K562 (cell line): ENCODE data around the gene C1QTNF5. TPM values are rescaled to one million over a fixed set of nuclear protein-coding genes. Genes with fewer than 3 reads are reported as not detected.

ENCODE experiments used
- BHLHE40 ChIP-seq: IDR thresholded peaks from 2 replicates; pipeline ENCODE4 v1.6.1; 2011; ENCODE audit warnings: low read length, improper control_type of control experiment
- GTF2F1 ChIP-seq: IDR thresholded peaks from 2 replicates; pipeline ENCODE4 v1.6.1; 2011; ENCODE audit warnings: low read depth, low read length, improper control_type of control experiment
- HMG20A ChIP-seq: fragments of 450-650 bp; formaldehyde crosslinking; conservative IDR thresholded peaks from 2 replicates; pipeline ENCODE4 v1.4.0; 2020; ENCODE audit warnings: mild to moderate bottlenecking, mixed read lengths
- JUN ChIP-seq, 2 experiments: sonication (generic) in 1 of 2; formaldehyde crosslinking in 1 of 2; IDR thresholded peaks; 2 replicates each; pipeline versions ENCODE4 v1.6.1 to v1.8.0; 2012 to 2022; ENCODE audit warnings: borderline replicate concordance in 2 of 2, mild to moderate bottlenecking in 2 of 2, improper control_type of control experiment in 1 of 2, low read depth in 1 of 2, low read length in 1 of 2, missing genetic modification reagents in 1 of 2
- NFYB ChIP-seq: IDR thresholded peaks from 2 replicates; pipeline ENCODE4 v1.6.1; 2011; ENCODE audit warnings: mild to moderate bottlenecking, moderate library complexity; ENCODE audit not compliant: insufficient read length; ENCODE audit errors: extremely low read depth
- NONO ChIP-seq, 2 experiments: fragments of 200-400 bp in 1 of 2; fragments of 450-650 bp in 1 of 2; formaldehyde crosslinking in 1 of 2; IDR thresholded peaks; 2 replicates each; pipeline ENCODE4 v1.6.1; 2017; ENCODE audit warnings: low read depth in 2 of 2, mild to moderate bottlenecking in 2 of 2, moderate library complexity in 2 of 2, low read length in 1 of 2
- RFX5 ChIP-seq: IDR thresholded peaks from 2 replicates; pipeline ENCODE4 v1.6.1; 2011; ENCODE audit warnings: low read depth, mild to moderate bottlenecking, improper control_type of control experiment, low read length
- SIRT6 ChIP-seq: IDR thresholded peaks from one replicate; pipeline ENCODE4 v1.6.1; 2012; ENCODE audit warnings: low read depth, mild to moderate bottlenecking, control low read depth, inconsistent platforms, low read length, moderate library complexity
- SMAD1 ChIP-seq: fragments of 150-350 bp; IDR thresholded peaks from 2 replicates; pipeline ENCODE4 v1.6.1; 2014; ENCODE audit warnings: low read length, low read depth; ENCODE audit not compliant: partially characterized antibody
- ZC3H8 ChIP-seq: fragments of 450-650 bp; IDR thresholded peaks from 2 replicates; pipeline ENCODE4 v1.6.1; 2017
- ZFP1 ChIP-seq: fragments of 450-650 bp; formaldehyde crosslinking; IDR thresholded peaks from 2 replicates; pipeline ENCODE4 v1.4.0; 2020; ENCODE audit warnings: mild to moderate bottlenecking, mixed read lengths
- ZKSCAN3 ChIP-seq: fragments of 250-450 bp; sonication (Bioruptor Pico); IDR thresholded peaks from 2 replicates; pipeline ENCODE4 v1.4.0; 2020
- ZNF197 ChIP-seq: fragments of 200-800 bp; sonication (Bioruptor generic); IDR thresholded peaks from 2 replicates; pipeline ENCODE4 v1.6.1; 2016; ENCODE audit warnings: low read depth, missing genetic modification characterization, missing compliant biosample characterization
- ZZZ3 ChIP-seq: fragments of 450-650 bp; IDR thresholded peaks from 2 replicates; pipeline ENCODE4 v1.6.1; 2016; ENCODE audit warnings: antibody characterized with exemption, mild to moderate bottlenecking, moderate library complexity
- polyA plus RNA-seq, 8 experiments: library from polyadenylated mRNA; depleted of rRNA in 4 of 8; stranded (reverse) in 5 of 8; unstranded in 3 of 8; fragments of >200 nt; fragmentation: Nextera tagmentation in 2 of 8; fragmentation: Illumina TruSeq in 1 of 8; extraction: Ambion mirVana in 2 of 8; extraction: Trizol in 1 of 8; gene quantifications; 2 replicates each; pipeline versions ENCODE4 v1.2.1 to v1.2.3, GENCODE V29; 2011 to 2014; ENCODE audit warnings: inconsistent platforms in 1 of 8, missing spikeins in 1 of 8
- total RNA-seq, 7 experiments: library from RNA; depleted of rRNA in 6 of 7; stranded (reverse); fragments of >200 nt in 6 of 7; fragmentation: Illumina TruSeq in 2 of 7; extraction: Trizol in 2 of 7; gene quantifications; 2 replicates each; pipeline versions ENCODE4 v1.2.1 to v1.2.3, GENCODE V29; 2011 to 2021; ENCODE audit warnings: low replicate concordance in 1 of 7
- TF ChIP-seq, protein P1 (sequence below): sonication (generic); formaldehyde crosslinking; IDR thresholded peaks from 2 replicates; pipeline ENCODE4 v1.8.0; 2023; ENCODE audit warnings: missing genetic modification reagents, mild to moderate bottlenecking, borderline replicate concordance
- TF ChIP-seq, protein P2 (sequence below): fragments of 450-650 bp; IDR thresholded peaks from 2 replicates; pipeline ENCODE4 v1.6.1; 2016; ENCODE audit warnings: antibody characterized with exemption
- TF ChIP-seq, protein P3 (sequence below): sonication (generic); formaldehyde crosslinking; IDR thresholded peaks from 2 replicates; pipeline ENCODE4 v1.8.1; 2023; ENCODE audit warnings: mild to moderate bottlenecking, missing genetic modification reagents
- TF ChIP-seq, protein P4 (sequence below): fragments of 450-650 bp; IDR thresholded peaks from 2 replicates; pipeline ENCODE4 v1.6.1; 2016

C1QTNF5 gene
- total and polyA plus RNA-seq, 9 of the 15 experiments (the other 6 are each of a cell fraction or from before 2014, with no cell fraction given), result 0.07 to 0.76 (median 0.24) TPM; not detected in 1

DNA sequence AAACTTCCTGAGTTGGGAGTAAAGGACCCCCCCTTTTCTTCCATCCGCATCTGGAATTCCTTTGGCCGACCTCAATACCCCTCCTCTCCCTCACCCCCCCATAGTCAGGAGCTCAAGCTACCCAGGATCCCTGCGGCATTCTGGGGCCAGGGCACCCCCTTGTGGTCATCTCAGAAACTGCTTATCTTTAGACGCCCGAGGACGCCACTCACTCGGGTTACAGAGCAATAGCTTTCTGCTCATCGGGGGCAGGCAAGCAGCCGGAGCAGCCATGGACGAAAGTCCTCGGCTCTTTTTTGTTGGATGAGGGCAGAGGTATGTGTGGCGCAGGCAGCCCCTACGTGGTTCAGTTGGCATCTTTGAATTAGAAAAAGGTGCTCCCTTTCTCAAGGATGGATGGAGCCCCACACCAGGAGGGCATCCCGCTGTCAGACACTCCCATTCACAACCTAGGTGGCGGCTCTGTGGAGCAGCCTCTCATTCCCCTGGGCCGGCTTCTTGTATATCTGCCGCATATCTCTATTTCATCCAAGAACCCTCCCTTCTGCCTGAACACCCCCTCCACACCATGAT is 2.3 kb downstream of the C1QTNF5 start (continued):
- TF ChIP-seq NFYB, result no peak
- TF ChIP-seq ZC3H8, result no peak
- 0 out of 2 replicates have a peak, but pooled peaks have one; percentile 12 for TF ChIP-seq BHLHE40
- TF ChIP-seq GTF2F1, result 0 out of 2 replicates have a peak, but pooled peaks have one; percentile 45
- no peak for TF ChIP-seq HMG20A (CRISPR knock-in tag)
- TF ChIP-seq SMAD1, result no peak
- no peak for TF ChIP-seq ZFP1 (CRISPR knock-in tag)
- no peak for TF ChIP-seq ZZZ3
- TF ChIP-seq RFX5, result no peak
- TF ChIP-seq, protein P1, sequence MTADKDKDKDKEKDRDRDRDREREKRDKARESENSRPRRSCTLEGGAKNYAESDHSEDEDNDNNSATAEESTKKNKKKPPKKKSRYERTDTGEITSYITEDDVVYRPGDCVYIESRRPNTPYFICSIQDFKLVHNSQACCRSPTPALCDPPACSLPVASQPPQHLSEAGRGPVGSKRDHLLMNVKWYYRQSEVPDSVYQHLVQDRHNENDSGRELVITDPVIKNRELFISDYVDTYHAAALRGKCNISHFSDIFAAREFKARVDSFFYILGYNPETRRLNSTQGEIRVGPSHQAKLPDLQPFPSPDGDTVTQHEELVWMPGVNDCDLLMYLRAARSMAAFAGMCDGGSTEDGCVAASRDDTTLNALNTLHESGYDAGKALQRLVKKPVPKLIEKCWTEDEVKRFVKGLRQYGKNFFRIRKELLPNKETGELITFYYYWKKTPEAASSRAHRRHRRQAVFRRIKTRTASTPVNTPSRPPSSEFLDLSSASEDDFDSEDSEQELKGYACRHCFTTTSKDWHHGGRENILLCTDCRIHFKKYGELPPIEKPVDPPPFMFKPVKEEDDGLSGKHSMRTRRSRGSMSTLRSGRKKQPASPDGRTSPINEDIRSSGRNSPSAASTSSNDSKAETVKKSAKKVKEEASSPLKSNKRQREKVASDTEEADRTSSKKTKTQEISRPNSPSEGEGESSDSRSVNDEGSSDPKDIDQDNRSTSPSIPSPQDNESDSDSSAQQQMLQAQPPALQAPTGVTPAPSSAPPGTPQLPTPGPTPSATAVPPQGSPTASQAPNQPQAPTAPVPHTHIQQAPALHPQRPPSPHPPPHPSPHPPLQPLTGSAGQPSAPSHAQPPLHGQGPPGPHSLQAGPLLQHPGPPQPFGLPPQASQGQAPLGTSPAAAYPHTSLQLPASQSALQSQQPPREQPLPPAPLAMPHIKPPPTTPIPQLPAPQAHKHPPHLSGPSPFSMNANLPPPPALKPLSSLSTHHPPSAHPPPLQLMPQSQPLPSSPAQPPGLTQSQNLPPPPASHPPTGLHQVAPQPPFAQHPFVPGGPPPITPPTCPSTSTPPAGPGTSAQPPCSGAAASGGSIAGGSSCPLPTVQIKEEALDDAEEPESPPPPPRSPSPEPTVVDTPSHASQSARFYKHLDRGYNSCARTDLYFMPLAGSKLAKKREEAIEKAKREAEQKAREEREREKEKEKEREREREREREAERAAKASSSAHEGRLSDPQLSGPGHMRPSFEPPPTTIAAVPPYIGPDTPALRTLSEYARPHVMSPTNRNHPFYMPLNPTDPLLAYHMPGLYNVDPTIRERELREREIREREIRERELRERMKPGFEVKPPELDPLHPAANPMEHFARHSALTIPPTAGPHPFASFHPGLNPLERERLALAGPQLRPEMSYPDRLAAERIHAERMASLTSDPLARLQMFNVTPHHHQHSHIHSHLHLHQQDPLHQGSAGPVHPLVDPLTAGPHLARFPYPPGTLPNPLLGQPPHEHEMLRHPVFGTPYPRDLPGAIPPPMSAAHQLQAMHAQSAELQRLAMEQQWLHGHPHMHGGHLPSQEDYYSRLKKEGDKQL (CRISPR knock-in tag), result no peak
- no peak for TF ChIP-seq NONO (IDR thresholded peaks at IDR 0.05; ENCODE audit: low read depth in 2 of 2, low read length in 1 of 2)
- TF ChIP-seq SIRT6, result no peak
- TF ChIP-seq, protein P2, sequence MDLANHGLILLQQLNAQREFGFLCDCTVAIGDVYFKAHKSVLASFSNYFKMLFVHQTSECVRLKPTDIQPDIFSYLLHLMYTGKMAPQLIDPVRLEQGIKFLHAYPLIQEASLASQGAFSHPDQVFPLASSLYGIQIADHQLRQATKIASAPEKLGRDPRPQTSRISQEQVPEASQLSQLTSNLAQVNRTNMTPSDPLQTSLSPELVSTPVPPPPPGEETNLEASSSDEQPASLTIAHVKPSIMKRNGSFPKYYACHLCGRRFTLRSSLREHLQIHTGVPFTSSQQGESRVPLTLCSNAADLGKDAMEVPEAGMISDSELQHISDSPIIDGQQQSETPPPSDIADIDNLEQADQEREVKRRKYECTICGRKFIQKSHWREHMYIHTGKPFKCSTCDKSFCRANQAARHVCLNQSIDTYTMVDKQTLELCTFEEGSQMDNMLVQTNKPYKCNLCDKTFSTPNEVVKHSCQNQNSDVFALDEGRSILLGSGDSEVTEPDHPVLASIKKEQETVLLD, result no peak
- TF ChIP-seq, protein P3, sequence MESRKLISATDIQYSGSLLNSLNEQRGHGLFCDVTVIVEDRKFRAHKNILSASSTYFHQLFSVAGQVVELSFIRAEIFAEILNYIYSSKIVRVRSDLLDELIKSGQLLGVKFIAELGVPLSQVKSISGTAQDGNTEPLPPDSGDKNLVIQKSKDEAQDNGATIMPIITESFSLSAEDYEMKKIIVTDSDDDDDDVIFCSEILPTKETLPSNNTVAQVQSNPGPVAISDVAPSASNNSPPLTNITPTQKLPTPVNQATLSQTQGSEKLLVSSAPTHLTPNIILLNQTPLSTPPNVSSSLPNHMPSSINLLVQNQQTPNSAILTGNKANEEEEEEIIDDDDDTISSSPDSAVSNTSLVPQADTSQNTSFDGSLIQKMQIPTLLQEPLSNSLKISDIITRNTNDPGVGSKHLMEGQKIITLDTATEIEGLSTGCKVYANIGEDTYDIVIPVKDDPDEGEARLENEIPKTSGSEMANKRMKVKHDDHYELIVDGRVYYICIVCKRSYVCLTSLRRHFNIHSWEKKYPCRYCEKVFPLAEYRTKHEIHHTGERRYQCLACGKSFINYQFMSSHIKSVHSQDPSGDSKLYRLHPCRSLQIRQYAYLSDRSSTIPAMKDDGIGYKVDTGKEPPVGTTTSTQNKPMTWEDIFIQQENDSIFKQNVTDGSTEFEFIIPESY (CRISPR knock-in tag), result peak; percentile 67; the same call in 1 of the 2 replicates
- TF ChIP-seq ZKSCAN3 (CRISPR knock-in tag), result no peak
- TF ChIP-seq, protein P4, sequence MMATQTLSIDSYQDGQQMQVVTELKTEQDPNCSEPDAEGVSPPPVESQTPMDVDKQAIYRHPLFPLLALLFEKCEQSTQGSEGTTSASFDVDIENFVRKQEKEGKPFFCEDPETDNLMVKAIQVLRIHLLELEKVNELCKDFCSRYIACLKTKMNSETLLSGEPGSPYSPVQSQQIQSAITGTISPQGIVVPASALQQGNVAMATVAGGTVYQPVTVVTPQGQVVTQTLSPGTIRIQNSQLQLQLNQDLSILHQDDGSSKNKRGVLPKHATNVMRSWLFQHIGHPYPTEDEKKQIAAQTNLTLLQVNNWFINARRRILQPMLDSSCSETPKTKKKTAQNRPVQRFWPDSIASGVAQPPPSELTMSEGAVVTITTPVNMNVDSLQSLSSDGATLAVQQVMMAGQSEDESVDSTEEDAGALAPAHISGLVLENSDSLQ, result peak; percentile 82
- TF ChIP-seq ZNF197 (CRISPR knock-in tag), result no peak
- peak; percentile 23; the same call in 1 of the 2 replicates for TF ChIP-seq JUN (IDR thresholded peaks at IDR 0.05; ENCODE audit: borderline replicate concordance, low read depth, low read length)
- TF ChIP-seq JUN (CRISPR knock-in tag; IDR thresholded peaks at IDR 0.05; ENCODE audit: borderline replicate concordance), result no peak
